Endodermal cell (in vitro differentiated cells): ENCODE results near the gene EN1. TPM values are rescaled to one million over a fixed set of nuclear protein-coding genes. Genes with fewer than 3 reads are reported as not detected.
A peak's percentile ranks its signal among the peaks of the same experiment; 100 is the strongest.

Source experiments
- DNase-seq: peaks from one replicate; pipeline ENCODE4 v3.0.0-alpha.2; 2017
- H3K27ac ChIP-seq: 2 replicates; pipeline ENCODE4 v1.5.1; 2013; ENCODE audit warnings: mild to moderate bottlenecking, low read depth, low read length, moderate library complexity
- H3K27me3 ChIP-seq: 2 replicates; pipeline ENCODE4 v1.6.1; 2013; ENCODE audit warnings: mild to moderate bottlenecking, low read length, moderate library complexity; ENCODE audit not compliant: insufficient read depth, control insufficient read depth, poor library complexity, severe bottlenecking
- H3K36me3 ChIP-seq: 2 replicates; pipeline ENCODE4 v1.7.0; 2013; ENCODE audit warnings: mild to moderate bottlenecking, low read length, moderate library complexity; ENCODE audit not compliant: control insufficient read depth, insufficient read depth
- H3K4me1 ChIP-seq: one replicate; pipeline ENCODE4 v1.7.0; 2013; ENCODE audit warnings: low read length; ENCODE audit not compliant: control insufficient read depth, insufficient read depth
- H3K4me3 ChIP-seq: 2 replicates; pipeline ENCODE4 v1.5.1; 2013; ENCODE audit warnings: mild to moderate bottlenecking, low read length, moderate library complexity
- H3K9ac ChIP-seq: 2 replicates; pipeline ENCODE4 v1.6.1; 2013; ENCODE audit warnings: mild to moderate bottlenecking, low read length, moderate library complexity; ENCODE audit not compliant: poor library complexity, severe bottlenecking; ENCODE audit errors: extremely low read depth
- H3K9me3 ChIP-seq: 2 replicates; pipeline ENCODE4 v1.6.1; 2013; ENCODE audit warnings: mild to moderate bottlenecking, low read length, moderate library complexity; ENCODE audit not compliant: control insufficient read depth
- H3K27ac Mint-ChIP-seq: 2 replicates; pipeline ENCODE4 v1.8.0; 2020; ENCODE audit warnings: mixed read lengths
- H3K27me3 Mint-ChIP-seq: 2 replicates; pipeline ENCODE4 v1.8.0; 2021; ENCODE audit warnings: mild to moderate bottlenecking, mixed read lengths; ENCODE audit not compliant: insufficient read depth
- H3K36me3 Mint-ChIP-seq: 2 replicates; pipeline ENCODE4 v1.8.0; 2020; ENCODE audit warnings: low read depth, mixed read lengths
- H3K4me1 Mint-ChIP-seq: 2 replicates; pipeline ENCODE4 v1.8.0; 2020; ENCODE audit warnings: mixed read lengths
- H3K4me3 Mint-ChIP-seq: 2 replicates; pipeline ENCODE4 v1.8.0; 2020; ENCODE audit warnings: mild to moderate bottlenecking, moderate library complexity, mixed read lengths
- H3K9me3 Mint-ChIP-seq: 2 replicates; pipeline ENCODE4 v1.8.0; 2020; ENCODE audit warnings: mild to moderate bottlenecking, mixed read lengths
- CTCF ChIP-seq: fragments of 200-600 bp; sonication (generic); conservative IDR thresholded peaks from 2 replicates; pipeline ENCODE4 v1.5.0; 2021; ENCODE audit warnings: antibody characterized with exemption, mild to moderate bottlenecking
- WGBS, 2 experiments: methylation state at CpG; one replicate each; pipeline versions ENCODE4 v1.1.5 to v1.1.7; 2013; ENCODE audit warnings: missing lambda C conversion rate in 2 of 2, mixed read lengths in 1 of 2; ENCODE audit not compliant: insufficient coverage in 1 of 2, insufficient read length in 1 of 2; 5-methylcytosine and 5-hydroxymethylcytosine counted together
- total RNA-seq, 2 donors: library from RNA; stranded (reverse); fragmentation: NEBNext Ultra II Directional in 1 of 2; extraction: Animal tissue kit (Norgen Biotek cat#: 25700) in 1 of 2; gene quantifications; 2 replicates in 1 of 2; 3 replicates in 1 of 2; pipeline ENCODE4 v1.2.1, GENCODE V29; 2021

The EN1 gene
- total RNA-seq, 2 donors from 2014 or later: not detected

GRCh38 chr2:118859157-118859770, 11.8 kb upstream of the EN1 start:
- no peaks in the 10 kb centered on the region for H3K36me3 Mint-ChIP-seq
- peaks cover 95% of the 10 kb centered on the region for H3K27me3 ChIP-seq
- no peak overlapping the region for H3K9ac ChIP-seq
- peaks cover 18% of the 10 kb centered on the region for H3K4me1 Mint-ChIP-seq
- no peak overlapping the region for H3K27ac Mint-ChIP-seq
- H3K27me3 Mint-ChIP-seq: peaks cover 99% of the 10 kb centered on the region
- no peak for DNase-seq
- 38 to 45% methylated on average over 7 to 26 of the region's 26 CpGs for WGBS, 2 experiments
- no peaks in the 10 kb centered on the region for H3K36me3 ChIP-seq
- H3K4me3 Mint-ChIP-seq: peak overlapping the region; percentile 21
- no peak for TF ChIP-seq CTCF
- no peaks in the 10 kb centered on the region for H3K9me3 ChIP-seq
- H3K4me1 ChIP-seq: peaks cover 8% of the 10 kb centered on the region
- H3K4me3 ChIP-seq: no peak overlapping the region
- no peaks in the 10 kb centered on the region for H3K9me3 Mint-ChIP-seq
- H3K27ac ChIP-seq: no peak overlapping the region

DNA sequence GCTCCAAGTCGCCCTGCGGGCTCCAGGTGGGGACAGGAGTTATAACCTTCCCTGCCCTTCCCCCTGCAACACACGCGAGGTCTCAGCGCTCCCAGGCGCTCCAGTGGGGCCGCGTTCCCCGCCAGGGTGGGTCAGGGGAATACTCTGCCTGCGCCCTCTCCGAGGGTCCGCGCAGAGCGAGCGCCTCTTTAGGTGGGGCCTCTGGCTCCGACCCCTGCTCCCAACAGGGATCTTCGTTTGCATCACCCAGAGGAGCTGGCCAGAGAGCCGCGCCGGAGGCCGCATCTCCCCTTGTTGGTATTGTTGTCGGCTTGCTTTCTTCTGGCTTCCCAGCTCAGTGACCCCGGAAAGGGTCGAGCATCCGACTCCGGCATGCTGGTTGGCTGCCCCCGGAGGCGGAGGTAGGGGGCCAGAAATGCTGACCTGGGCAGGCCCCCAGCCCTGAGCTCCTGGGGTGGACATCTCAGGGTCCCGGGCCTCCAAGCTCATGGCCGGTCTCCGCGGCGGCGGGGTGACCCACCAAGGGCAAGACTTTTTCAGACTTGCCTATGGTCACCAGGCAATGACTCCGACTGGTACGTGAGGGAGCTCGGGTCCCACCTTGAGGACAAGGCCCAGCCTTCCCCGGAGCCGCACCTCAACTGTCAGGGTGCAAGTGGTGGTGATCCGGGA, 11.2 kb upstream of the EN1 start:
- Mint-ChIP-seq H3K9me3 (no peaks in the 10 kb centered on the region), H3K4me1 (peaks cover 23% of the 10 kb centered on the region), H3K27ac (no peak overlapping the region), H3K4me3 (peak overlapping the region; percentile 21), H3K27me3 (peaks cover 99% of the 10 kb centered on the region), H3K36me3 (no peaks in the 10 kb centered on the region)
- H3K4me1 ChIP-seq: peaks cover 8% of the 10 kb centered on the region
- peak; percentile 81 for DNase-seq
- no peaks in the 10 kb centered on the region for H3K9me3 ChIP-seq
- WGBS, 2 experiments: 41 to 50% methylated on average over 5 to 40 of the region's 40 CpGs
- H3K27me3 ChIP-seq: peaks cover 95% of the 10 kb centered on the region
- no peak overlapping the region for H3K27ac ChIP-seq
- H3K4me3 ChIP-seq: no peak overlapping the region
- TF ChIP-seq CTCF: no peak
- no peak overlapping the region for H3K9ac ChIP-seq
- no peaks in the 10 kb centered on the region for H3K36me3 ChIP-seq

DNA sequence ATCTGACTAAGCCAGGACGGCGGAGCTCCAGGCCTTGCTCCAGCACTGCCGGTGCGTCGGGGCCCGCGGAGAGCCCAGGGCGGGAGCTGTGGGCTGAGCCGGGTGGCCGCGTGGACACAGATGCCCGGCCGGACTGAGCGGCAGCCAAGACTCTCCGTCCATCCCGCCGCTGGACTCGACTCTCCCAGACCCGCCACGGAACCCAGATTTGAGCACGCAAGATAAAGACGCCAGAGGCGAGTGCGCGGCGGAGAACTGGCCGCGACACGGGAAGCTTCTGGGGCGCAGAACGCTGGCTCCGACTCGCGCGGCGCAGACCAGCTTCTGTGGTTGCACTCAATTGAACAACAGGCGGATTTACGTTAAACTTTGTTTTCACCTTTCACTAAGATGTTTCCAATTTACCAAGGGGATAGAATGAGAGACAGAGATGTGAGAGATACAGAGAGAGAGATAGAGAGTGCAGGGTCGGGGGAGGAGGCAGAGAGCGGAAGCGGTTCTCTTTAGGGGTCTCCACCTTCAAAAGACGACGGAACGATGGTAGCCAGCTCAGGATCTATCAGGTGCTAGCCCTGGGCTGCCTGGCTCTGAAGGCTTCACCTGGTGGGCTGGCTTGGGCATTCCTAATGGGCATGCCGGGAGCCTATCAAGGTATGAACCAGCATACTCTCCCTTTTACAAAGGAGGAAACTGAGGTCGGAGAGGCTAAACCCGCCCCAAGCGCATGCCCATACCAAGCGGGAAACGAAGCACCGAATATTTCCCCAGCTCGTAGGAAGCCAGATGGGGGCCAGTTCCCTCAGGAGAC, 10.4 kb upstream of the EN1 start:
- Mint-ChIP-seq H3K27me3 (peaks cover 100% of the 10 kb centered on the region), H3K4me1 (peaks cover 27% of the 10 kb centered on the region), H3K27ac (no peak overlapping the region), H3K36me3 (no peaks in the 10 kb centered on the region), H3K4me3 (peak overlapping the region; percentile 16), H3K9me3 (no peaks in the 10 kb centered on the region)
- Histone ChIP-seq H3K36me3 (no peaks in the 10 kb centered on the region), H3K27me3 (peaks cover 100% of the 10 kb centered on the region), H3K9me3 (no peaks in the 10 kb centered on the region), H3K4me3 (no peak overlapping the region), H3K27ac (no peak overlapping the region), H3K4me1 (peaks cover 8% of the 10 kb centered on the region), H3K9ac (no peak overlapping the region)
- DNase-seq: peak; percentile 75
- no peak for TF ChIP-seq CTCF
- 29 to 40% methylated on average over 25 to 52 of the region's 52 CpGs for WGBS, 2 experiments
